GM12892 (cell line): ENCODE data around the gene ATP6V0A1.

ENCODE experiments used
- POLR2A ChIP-seq: IDR thresholded peaks from 2 replicates; pipeline ENCODE4 v1.6.1; 2011; ENCODE audit warnings: low read depth, low read length, control low read depth
- TAF1 ChIP-seq: IDR thresholded peaks from 2 replicates; pipeline ENCODE4 v1.6.1; 2011; ENCODE audit warnings: low read depth, mild to moderate bottlenecking, control low read depth, low read length, borderline replicate concordance

GRCh38 chr17:42488032-42488431 lies 29.4 kb downstream of the ATP6V0A1 start:
- no peak for TF ChIP-seq POLR2A
- no peak for TF ChIP-seq TAF1
